GM23338 (cell line): ENCODE data around the gene ZG16B. TPM values are rescaled to one million over a fixed set of nuclear protein-coding genes. Genes with fewer than 3 reads are reported as not detected.

Source experiments
- ATAC-seq: fragments of 200-7000 bp; cut with Tn5 transposase; 3 replicates; pipeline ENCODE4 v1.9.1; 2020
- DNase-seq: peaks from one replicate; pipeline ENCODE4 v3.0.0-alpha.2; 2015; ENCODE audit warnings: low spot score
- H2AFZ ChIP-seq: fragments of 200-600 bp; sonication (generic); 2 replicates; pipeline ENCODE4 v1.8.0; 2016; ENCODE audit warnings: antibody characterized with exemption, mild to moderate bottlenecking, moderate library complexity
- H3F3A ChIP-seq: fragments of 200-600 bp; sonication (generic); replicated peaks from 2 replicates; pipeline ENCODE4 v1.8.0; 2017; ENCODE audit warnings: antibody characterized with exemption, mixed run types, low read depth
- H3K27ac ChIP-seq: fragments of 200-600 bp; sonication (generic); 2 replicates; pipeline ENCODE4 v1.6.1; 2016; ENCODE audit warnings: low read depth
- H3K27me3 ChIP-seq: fragments of 200-600 bp; sonication (generic); 2 replicates; pipeline ENCODE4 v1.8.0; 2016; ENCODE audit warnings: mild to moderate bottlenecking, mixed run types, moderate library complexity; ENCODE audit not compliant: insufficient read depth
- H3K36me3 ChIP-seq: fragments of 200-600 bp; sonication (generic); 2 replicates; pipeline ENCODE4 v1.8.0; 2016; ENCODE audit warnings: mild to moderate bottlenecking; ENCODE audit not compliant: insufficient read depth
- H3K4me1 ChIP-seq: fragments of 200-600 bp; sonication (generic); 2 replicates; pipeline ENCODE4 v1.8.0; 2016; ENCODE audit warnings: mild to moderate bottlenecking, moderate library complexity; ENCODE audit not compliant: insufficient read depth
- H3K4me2 ChIP-seq: fragments of 200-600 bp; sonication (generic); 2 replicates; pipeline ENCODE4 v1.7.1; 2017; ENCODE audit warnings: mixed run types
- H3K4me3 ChIP-seq: fragments of 200-600 bp; sonication (generic); 2 replicates; pipeline ENCODE4 v1.6.1; 2016; ENCODE audit warnings: mixed run types
- H3K79me2 ChIP-seq: fragments of 200-600 bp; sonication (generic); replicated peaks from 2 replicates; pipeline ENCODE4 v1.8.0; 2017; ENCODE audit warnings: mild to moderate bottlenecking; ENCODE audit not compliant: insufficient read depth
- H3K9me2 ChIP-seq: fragments of 200-600 bp; sonication (generic); 2 replicates; pipeline ENCODE4 v1.8.0; 2017; ENCODE audit not compliant: insufficient read depth
- H4K20me1 ChIP-seq: fragments of 200-600 bp; sonication (generic); replicated peaks from 2 replicates; pipeline ENCODE4 v1.8.0; 2017; ENCODE audit warnings: mild to moderate bottlenecking; ENCODE audit not compliant: insufficient read depth
- H3K27ac Mint-ChIP-seq: 2 replicates; pipeline ENCODE4 v1.8.0; 2020; ENCODE audit warnings: inconsistent platforms, mild to moderate bottlenecking, moderate library complexity, mixed read lengths
- H3K27me3 Mint-ChIP-seq: 3 replicates; pipeline ENCODE4 v1.8.0; 2022; ENCODE audit warnings: low read depth, mild to moderate bottlenecking, moderate library complexity, mixed read lengths, inconsistent platforms; ENCODE audit not compliant: insufficient read depth, poor library complexity
- H3K36me3 Mint-ChIP-seq: 3 replicates; pipeline ENCODE4 v1.8.0; 2021; ENCODE audit warnings: low read depth, mild to moderate bottlenecking, inconsistent platforms, moderate library complexity, mixed read lengths
- H3K4me1 Mint-ChIP-seq: 3 replicates; pipeline ENCODE4 v1.8.0; 2020; ENCODE audit warnings: mild to moderate bottlenecking, inconsistent platforms, mixed read lengths
- H3K4me3 Mint-ChIP-seq: 3 replicates; pipeline ENCODE4 v1.8.0; 2021; ENCODE audit warnings: moderate library complexity, mild to moderate bottlenecking, inconsistent platforms, mixed read lengths
- H3K9me3 Mint-ChIP-seq: 3 replicates; pipeline ENCODE4 v1.8.0; 2020; ENCODE audit warnings: moderate library complexity, mild to moderate bottlenecking, inconsistent platforms, mixed read lengths
- CTCF ChIP-seq, 2 experiments: fragments of 200-600 bp in 1 of 2; sonication (generic) in 1 of 2; conservative IDR thresholded peaks; 2 replicates each; pipeline versions ENCODE4 v1.5.1 to v1.6.1; 2016 to 2017; ENCODE audit warnings: antibody characterized with exemption in 2 of 2, low read depth in 2 of 2, mild to moderate bottlenecking in 2 of 2, moderate library complexity in 1 of 2
- NANOG ChIP-seq: IDR thresholded peaks from 2 replicates; pipeline ENCODE4 v1.6.1; 2016; ENCODE audit warnings: antibody characterized with exemption, borderline replicate concordance
- POLR2AphosphoS5 ChIP-seq: IDR thresholded peaks from 2 replicates; pipeline ENCODE4 v1.6.1; 2016; ENCODE audit warnings: antibody characterized with exemption, low read depth
- REST ChIP-seq: IDR thresholded peaks from one replicate; pipeline ENCODE4 v1.6.1; 2018; ENCODE audit warnings: antibody characterized with exemption; ENCODE audit not compliant: unreplicated experiment
- STAT1 ChIP-seq: IDR thresholded peaks from one replicate; pipeline ENCODE4 v1.6.1; 2016; ENCODE audit warnings: antibody characterized with exemption; ENCODE audit not compliant: unreplicated experiment
- polyA plus RNA-seq: library from polyadenylated mRNA; unstranded; fragments of >200 nt; fragmentation: Nextera tagmentation; extraction: Ambion mirVana; gene quantifications from 2 replicates; pipeline ENCODE4 v1.2.1, GENCODE V29; 2016
- total RNA-seq: library from RNA; depleted of rRNA; stranded (reverse); fragments of >200 nt; shearing (Covaris generic); gene quantifications from 2 replicates; pipeline ENCODE4 v1.2.3, GENCODE V29; 2014
- TF ChIP-seq, protein P1 (sequence below): IDR thresholded peaks from 2 replicates; pipeline ENCODE4 v1.6.1; 2016; ENCODE audit warnings: antibody characterized with exemption
- TF ChIP-seq, protein P2 (sequence below): fragments of 250-450 bp; sonication (Bioruptor Pico); IDR thresholded peaks from 2 replicates; pipeline ENCODE4 v1.5.0; 2020; ENCODE audit warnings: mild to moderate bottlenecking, moderate library complexity

ZG16B gene
- total and polyA plus RNA-seq, 2 experiments from 2014 or later, result not detected

DNA sequence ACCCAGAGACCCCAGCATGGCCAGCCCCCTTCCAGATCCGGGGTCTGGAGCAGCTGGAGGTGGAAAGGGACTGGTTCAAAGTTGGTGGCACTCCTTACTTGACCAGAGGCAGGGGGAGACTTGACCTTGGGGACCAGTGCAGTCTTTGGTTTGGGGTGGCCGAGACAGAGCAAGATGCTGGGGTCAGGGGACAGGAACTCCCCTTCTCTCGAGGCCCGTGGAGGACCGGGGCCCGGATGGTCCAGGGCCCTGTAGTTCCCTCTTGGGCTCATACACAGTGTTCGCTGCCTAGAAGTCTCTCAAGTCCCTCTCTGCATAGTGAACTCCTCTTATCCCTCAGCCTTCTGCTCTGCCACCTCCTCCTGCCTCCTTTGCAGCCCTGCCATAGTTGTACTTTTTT, 42.1 kb upstream of the ZG16B start (continued):
- TF ChIP-seq CTCF (conservative IDR thresholded peaks at IDR 0.05; ENCODE audit: low read depth in 2 of 2), result no peak
- TF ChIP-seq, protein P1, sequence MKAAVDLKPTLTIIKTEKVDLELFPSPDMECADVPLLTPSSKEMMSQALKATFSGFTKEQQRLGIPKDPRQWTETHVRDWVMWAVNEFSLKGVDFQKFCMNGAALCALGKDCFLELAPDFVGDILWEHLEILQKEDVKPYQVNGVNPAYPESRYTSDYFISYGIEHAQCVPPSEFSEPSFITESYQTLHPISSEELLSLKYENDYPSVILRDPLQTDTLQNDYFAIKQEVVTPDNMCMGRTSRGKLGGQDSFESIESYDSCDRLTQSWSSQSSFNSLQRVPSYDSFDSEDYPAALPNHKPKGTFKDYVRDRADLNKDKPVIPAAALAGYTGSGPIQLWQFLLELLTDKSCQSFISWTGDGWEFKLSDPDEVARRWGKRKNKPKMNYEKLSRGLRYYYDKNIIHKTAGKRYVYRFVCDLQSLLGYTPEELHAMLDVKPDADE, result no peak

GRCh38 chr16:2790631-2791030, 39.5 kb upstream of the ZG16B start:
- Mint-ChIP-seq H3K27me3 (peaks cover 17% of the 10 kb centered on the region), H3K4me3 (no peak overlapping the region), H3K36me3 (no peaks in the 10 kb centered on the region), H3K27ac (no peak overlapping the region), H3K9me3 (no peaks in the 10 kb centered on the region), H3K4me1 (peaks cover 3% of the 10 kb centered on the region; the same call in 2 of the 3 replicates)
- TF ChIP-seq NANOG, result no peak
- TF ChIP-seq, protein P1, result no peak
- TF ChIP-seq, protein P2, sequence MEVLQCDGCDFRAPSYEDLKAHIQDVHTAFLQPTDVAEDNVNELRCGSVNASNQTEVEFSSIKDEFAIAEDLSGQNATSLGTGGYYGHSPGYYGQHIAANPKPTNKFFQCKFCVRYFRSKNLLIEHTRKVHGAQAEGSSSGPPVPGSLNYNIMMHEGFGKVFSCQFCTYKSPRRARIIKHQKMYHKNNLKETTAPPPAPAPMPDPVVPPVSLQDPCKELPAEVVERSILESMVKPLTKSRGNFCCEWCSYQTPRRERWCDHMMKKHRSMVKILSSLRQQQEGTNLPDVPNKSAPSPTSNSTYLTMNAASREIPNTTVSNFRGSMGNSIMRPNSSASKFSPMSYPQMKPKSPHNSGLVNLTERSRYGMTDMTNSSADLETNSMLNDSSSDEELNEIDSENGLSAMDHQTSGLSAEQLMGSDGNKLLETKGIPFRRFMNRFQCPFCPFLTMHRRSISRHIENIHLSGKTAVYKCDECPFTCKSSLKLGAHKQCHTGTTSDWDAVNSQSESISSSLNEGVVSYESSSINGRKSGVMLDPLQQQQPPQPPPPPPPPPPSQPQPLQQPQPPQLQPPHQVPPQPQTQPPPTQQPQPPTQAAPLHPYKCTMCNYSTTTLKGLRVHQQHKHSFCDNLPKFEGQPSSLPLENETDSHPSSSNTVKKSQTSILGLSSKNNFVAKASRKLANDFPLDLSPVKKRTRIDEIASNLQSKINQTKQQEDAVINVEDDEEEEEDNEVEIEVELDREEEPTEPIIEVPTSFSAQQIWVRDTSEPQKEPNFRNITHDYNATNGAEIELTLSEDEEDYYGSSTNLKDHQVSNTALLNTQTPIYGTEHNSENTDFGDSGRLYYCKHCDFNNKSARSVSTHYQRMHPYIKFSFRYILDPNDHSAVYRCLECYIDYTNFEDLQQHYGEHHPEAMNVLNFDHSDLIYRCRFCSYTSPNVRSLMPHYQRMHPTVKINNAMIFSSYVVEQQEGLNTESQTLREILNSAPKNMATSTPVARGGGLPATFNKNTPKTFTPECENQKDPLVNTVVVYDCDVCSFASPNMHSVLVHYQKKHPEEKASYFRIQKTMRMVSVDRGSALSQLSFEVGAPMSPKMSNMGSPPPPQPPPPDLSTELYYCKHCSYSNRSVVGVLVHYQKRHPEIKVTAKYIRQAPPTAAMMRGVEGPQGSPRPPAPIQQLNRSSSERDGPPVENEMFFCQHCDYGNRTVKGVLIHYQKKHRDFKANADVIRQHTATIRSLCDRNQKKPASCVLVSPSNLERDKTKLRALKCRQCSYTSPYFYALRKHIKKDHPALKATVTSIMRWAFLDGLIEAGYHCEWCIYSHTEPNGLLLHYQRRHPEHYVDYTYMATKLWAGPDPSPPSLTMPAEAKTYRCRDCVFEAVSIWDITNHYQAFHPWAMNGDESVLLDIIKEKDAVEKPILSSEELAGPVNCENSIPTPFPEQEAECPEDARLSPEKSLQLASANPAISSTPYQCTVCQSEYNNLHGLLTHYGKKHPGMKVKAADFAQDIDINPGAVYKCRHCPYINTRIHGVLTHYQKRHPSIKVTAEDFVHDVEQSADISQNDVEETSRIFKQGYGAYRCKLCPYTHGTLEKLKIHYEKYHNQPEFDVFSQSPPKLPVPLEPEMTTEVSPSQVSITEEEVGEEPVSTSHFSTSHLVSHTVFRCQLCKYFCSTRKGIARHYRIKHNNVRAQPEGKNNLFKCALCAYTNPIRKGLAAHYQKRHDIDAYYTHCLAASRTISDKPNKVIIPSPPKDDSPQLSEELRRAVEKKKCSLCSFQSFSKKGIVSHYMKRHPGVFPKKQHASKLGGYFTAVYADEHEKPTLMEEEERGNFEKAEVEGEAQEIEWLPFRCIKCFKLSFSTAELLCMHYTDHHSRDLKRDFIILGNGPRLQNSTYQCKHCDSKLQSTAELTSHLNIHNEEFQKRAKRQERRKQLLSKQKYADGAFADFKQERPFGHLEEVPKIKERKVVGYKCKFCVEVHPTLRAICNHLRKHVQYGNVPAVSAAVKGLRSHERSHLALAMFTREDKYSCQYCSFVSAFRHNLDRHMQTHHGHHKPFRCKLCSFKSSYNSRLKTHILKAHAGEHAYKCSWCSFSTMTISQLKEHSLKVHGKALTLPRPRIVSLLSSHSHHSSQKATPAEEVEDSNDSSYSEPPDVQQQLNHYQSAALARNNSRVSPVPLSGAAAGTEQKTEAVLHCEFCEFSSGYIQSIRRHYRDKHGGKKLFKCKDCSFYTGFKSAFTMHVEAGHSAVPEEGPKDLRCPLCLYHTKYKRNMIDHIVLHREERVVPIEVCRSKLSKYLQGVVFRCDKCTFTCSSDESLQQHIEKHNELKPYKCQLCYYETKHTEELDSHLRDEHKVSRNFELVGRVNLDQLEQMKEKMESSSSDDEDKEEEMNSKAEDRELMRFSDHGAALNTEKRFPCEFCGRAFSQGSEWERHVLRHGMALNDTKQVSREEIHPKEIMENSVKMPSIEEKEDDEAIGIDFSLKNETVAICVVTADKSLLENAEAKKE (CRISPR knock-in tag), result no peak
- no peak for TF ChIP-seq POLR2AphosphoS5
- no peak for TF ChIP-seq STAT1
- no peak for TF ChIP-seq CTCF (conservative IDR thresholded peaks at IDR 0.05; ENCODE audit: low read depth in 2 of 2)
- TF ChIP-seq REST, result no peak
- Histone ChIP-seq H3K27ac (no peak overlapping the region), H3K4me2 (no peak overlapping the region), H3K4me3 (no peak overlapping the region), H3K27me3 (peaks cover 10% of the 10 kb centered on the region), H3K4me1 (no peaks in the 10 kb centered on the region), H3K9me2 (no peaks in the 10 kb centered on the region), H3K79me2 (no peaks in the 10 kb centered on the region), H4K20me1 (no peaks in the 10 kb centered on the region), H3K36me3 (no peaks in the 10 kb centered on the region), H3F3A (0 out of 2 replicates have a peak, but pooled peaks cover 3% of the 10 kb centered on the region), H2AFZ (no peak overlapping the region)
- ATAC-seq (no peak), DNase-seq (no peak)
